Ovary (tissue), 9 donors: Measurements from ENCODE around the gene ERAP2. TPM values are rescaled to one million over a fixed set of nuclear protein-coding genes. Genes with fewer than 3 reads are reported as not detected.

Source experiments
- DNase-seq, 5 donors: peaks; one replicate each; pipeline ENCODE4 v3.0.0-alpha.2; 2019 to 2020
- H3K27ac ChIP-seq, 2 donors: fragments of 200-600 bp; one replicate each; pipeline versions ENCODE4 v1.5.1 to v1.8.0; 2019 to 2022
- H3K27me3 ChIP-seq: fragments of 200-600 bp; one replicate; pipeline ENCODE4 v1.8.0; 2022
- H3K36me3 ChIP-seq: fragments of 200-600 bp; sonication (generic); one replicate; pipeline ENCODE4 v1.5.1; 2019
- H3K4me1 ChIP-seq: one replicate; pipeline ENCODE4 v1.8.1; 2013; ENCODE audit warnings: mild to moderate bottlenecking, moderate library complexity; ENCODE audit not compliant: insufficient read depth
- H3K4me3 ChIP-seq: fragments of 200-600 bp; sonication (generic); one replicate; pipeline ENCODE4 v1.5.1; 2017
- H3K9me3 ChIP-seq, 2 donors: fragments of 200-600 bp in 1 of 2; sonication (generic) in 1 of 2; one replicate each; pipeline versions ENCODE4 v1.5.1 to v1.8.1; 2013 to 2019; ENCODE audit warnings: mild to moderate bottlenecking in 1 of 2, moderate library complexity in 1 of 2
- CTCF ChIP-seq, 3 donors: fragments of 450-650 bp in 2 of 3; fragments of 200-600 bp in 1 of 3; IDR thresholded peaks; one replicate each; pipeline versions ENCODE4 v1.5.1 to v1.8.0; 2016 to 2022; ENCODE audit warnings: antibody characterized with exemption in 3 of 3, mild to moderate bottlenecking in 1 of 3
- EP300 ChIP-seq: sonication (generic); formaldehyde crosslinking; IDR thresholded peaks from one replicate; pipeline ENCODE4 v1.6.1; 2017; ENCODE audit warnings: antibody characterized with exemption
- POLR2A ChIP-seq: fragments of 450-650 bp; IDR thresholded peaks from one replicate; pipeline ENCODE4 v1.6.1; 2017; ENCODE audit warnings: antibody characterized with exemption, mild to moderate bottlenecking, moderate library complexity
- WGBS, 3 donors: extraction: QIAGEN DNeasy Blood & Tissue Kit in 1 of 3; methylation state at CpG; one replicate each; pipeline versions ENCODE4 v1.1.5 to v1.1.7; 2013 to 2017; 5-methylcytosine and 5-hydroxymethylcytosine counted together
- intact Hi-C, 4 donors: fragments of 100-400 bp; cut with DNase I; formaldehyde crosslinking; loops; one replicate each; pipeline versions ENCODE4 v1.11.0 to v1.15.1; 2022 to 2023
- polyA plus RNA-seq, 2 donors: library from polyadenylated mRNA; stranded (reverse); fragments of 200-250 nt in 1 of 2; fragments of 350-450 nt in 1 of 2; fragmentation: Illumina TruSeq in 1 of 2; extraction: RNeasy Lipid Tissue Mini Kit (QIAGEN cat#74804) in 1 of 2; gene quantifications; one replicate each; pipeline ENCODE4 v1.2.3, GENCODE V29; 2013 to 2014
- small RNA-seq: library from RNA; depleted of rRNA; stranded (forward); fragments of <200 nt; gene quantifications from one replicate; pipeline ENCODE3, GENCODE V24; 2016
- total RNA-seq, 7 donors: library from RNA; depleted of rRNA in 2 of 7; stranded (reverse); fragments of >200 nt in 2 of 7; fragmentation: NEBNext Ultra II Directional in 3 of 7; extraction: Animal tissue kit (Norgen Biotek cat#: 25700) in 3 of 7; gene quantifications; one replicate each; pipeline versions ENCODE4 v1.1.0 to v1.2.4, GENCODE V29; 2016 to 2023
- donor health status: DM: no; HTN: no; CAD: no; lungs with moderate emphysema.
- donor health status: DM: no; HTN: no; CAD: no.
- donor health status: Bipolar disorder and iron deficiency.
- donor health status: DM: yes; HTN: yes; CAD: no.
- donor health status: DM: no; HTN: no; CAD: no.
- donor health status: DM: yes; HTN: yes; CAD: no.

ERAP2 gene
- total and polyA plus RNA-seq, 9 donors = 1.3 to 22.0 (median 15.9) TPM

- no peaks in the 10 kb centered on the region for H3K27me3 ChIP-seq
- intact Hi-C loops = no loop called here
- WGBS, 3 donors = 66 to 96% (median 85%) methylated on average over 1 of the region's 1 CpG
- peaks cover 9% of the 10 kb centered on the region for H3K4me1 ChIP-seq
- H3K9me3 ChIP-seq = no peaks in the 10 kb centered on the region
- H3K36me3 ChIP-seq = no peaks in the 10 kb centered on the region
- DNase-seq = no peak
- no peak overlapping the region for H3K4me3 ChIP-seq
- H3K27ac ChIP-seq = peak overlapping the region in 1 of 2 donors; percentile 14
- TF ChIP-seq EP300 = no peak
- TF ChIP-seq CTCF (IDR thresholded peaks at IDR 0.05) = no peak
- no peak for TF ChIP-seq POLR2A
These were observed 91.1 kb downstream of the ERAP2 start for GRCh38 chr5:96967400-96967799.

GRCh38 chr5:96968074-96968473, 91.8 kb downstream of the ERAP2 start:
- Histone ChIP-seq H3K27me3 (no peaks in the 10 kb centered on the region), H3K36me3 (no peaks in the 10 kb centered on the region), H3K4me1 (peaks cover 8% of the 10 kb centered on the region), H3K4me3 (no peak overlapping the region), H3K9me3 (no peaks in the 10 kb centered on the region), H3K27ac (peak overlapping the region in 1 of 2 donors; percentile 48)
- no peak for DNase-seq
- TF ChIP-seq CTCF (IDR thresholded peaks at IDR 0.05) = no peak
- no peak for TF ChIP-seq EP300
- TF ChIP-seq POLR2A = no peak
- intact Hi-C loops = no loop called here
- 0 to 15% (median 3%) methylated on average over 1 of the region's 1 CpG for WGBS, 3 donors

- Histone ChIP-seq H3K4me3 (no peak overlapping the region), H3K27ac (peak overlapping the region in 1 of 2 donors; percentile 48), H3K9me3 (no peaks in the 10 kb centered on the region), H3K4me1 (peaks cover 6% of the 10 kb centered on the region), H3K27me3 (no peaks in the 10 kb centered on the region), H3K36me3 (no peaks in the 10 kb centered on the region)
- intact Hi-C loops = no loop called here
- TF ChIP-seq EP300 = no peak
- TF ChIP-seq CTCF (IDR thresholded peaks at IDR 0.05) = no peak
- TF ChIP-seq POLR2A = no peak
- no peak for DNase-seq
- 9 to 35% (median 15%) methylated on average over 2 of the region's 2 CpGs for WGBS, 3 donors
These were observed 92.3 kb downstream of the ERAP2 start for GRCh38 chr5:96968614-96969013.

Small RNA genes within 50 kb of the gene (small RNA-seq; reads per million reads assigned to genes)
- gene RF00019 = not detected

Other genes starting within 250 kb of the ERAP2 start
- gene CAST, start 214.1 kb upstream of the ERAP2 start, total RNA-seq = 100 to 1,000 TPM; 119 to 218 (median 173) TPM
- gene CAST, start 214.1 kb upstream of the ERAP2 start, polyA plus RNA-seq = 100 to 1,000 TPM in 1 of 2 donors, 10 to 100 TPM in 1; 61.2 to 276 TPM
- 10 to 100 TPM; 18.6 to 57.7 (median 40.6) TPM for gene ERAP1, start 68.6 kb upstream of the ERAP2 start, total RNA-seq
- gene ERAP1, start 68.6 kb upstream of the ERAP2 start, polyA plus RNA-seq = 10 to 100 TPM; 12.5 to 50.1 TPM
- 10 to 100 TPM; 22.1 to 45.5 (median 34.5) TPM for gene LNPEP, start 59.6 kb downstream of the ERAP2 start, total RNA-seq
- gene LNPEP, start 59.6 kb downstream of the ERAP2 start, polyA plus RNA-seq = 10 to 100 TPM in 1 of 2 donors, 1 to 10 TPM in 1; 7.6 to 14.2 TPM